Measurements from ENCODE around the gene NNAT. TPM values are rescaled to one million over a fixed set of nuclear protein-coding genes. Genes with fewer than 3 reads are reported as not detected.

The NNAT gene
- total RNA-seq, 2 donors from 2014 or later = 0.19 to 0.93 TPM

GRCh38 chr20:37506152-37506725 lies 14.8 kb upstream of the NNAT start:
- Mint-ChIP-seq H3K9me3 (no peaks in the 10 kb centered on the region), H3K36me3 (ENCODE audit: insufficient read depth in 2 of 2) (no peaks in the 10 kb centered on the region), H3K4me1 (ENCODE audit: low read depth) (no peaks in the 10 kb centered on the region), H3K27ac (no peak overlapping the region), H3K27me3 (ENCODE audit: low read depth) (no peaks in the 10 kb centered on the region), H3K4me3 (no peak overlapping the region)
- DNase-seq = no peak
- no peak for ATAC-seq (replicated peaks in 1 of 2)

- Mint-ChIP-seq H3K36me3 (ENCODE audit: insufficient read depth in 2 of 2) (no peaks in the 10 kb centered on the region), H3K4me1 (ENCODE audit: low read depth) (no peaks in the 10 kb centered on the region), H3K27me3 (ENCODE audit: low read depth) (no peaks in the 10 kb centered on the region), H3K27ac (no peak overlapping the region), H3K9me3 (no peaks in the 10 kb centered on the region), H3K4me3 (no peak overlapping the region)
- ATAC-seq (replicated peaks in 1 of 2) = no peak
- no peak for DNase-seq
Observed at GRCh38 chr20:37510226-37510625, 10.8 kb upstream of the NNAT start.

GRCh38 chr20:37511610-37512275 lies 9.3 kb upstream of the NNAT start:
- no peak overlapping the region for H3K4me3 Mint-ChIP-seq
- H3K36me3 Mint-ChIP-seq (ENCODE audit: insufficient read depth in 2 of 2) = no peaks in the 10 kb centered on the region
- peaks cover 7% of the 10 kb centered on the region for H3K4me1 Mint-ChIP-seq (ENCODE audit: low read depth)
- H3K9me3 Mint-ChIP-seq = no peaks in the 10 kb centered on the region
- DNase-seq (no peak), ATAC-seq (replicated peaks in 1 of 2) (no peak)
- H3K27ac Mint-ChIP-seq = no peak overlapping the region
- no peaks in the 10 kb centered on the region for H3K27me3 Mint-ChIP-seq (ENCODE audit: low read depth)

GRCh38 chr20:37513779-37514359 lies 7.2 kb upstream of the NNAT start:
- no peak for ATAC-seq (replicated peaks in 1 of 2)
- no peaks in the 10 kb centered on the region for H3K27me3 Mint-ChIP-seq (ENCODE audit: low read depth)

GRCh38 chr20:37515876-37516275 lies 5.2 kb upstream of the NNAT start:
- peaks cover 15% of the 10 kb centered on the region for H3K4me1 Mint-ChIP-seq (ENCODE audit: low read depth)
- DNase-seq = no peak
- peaks cover 0 to 1% of the 10 kb centered on the region in 2 donors for H3K36me3 Mint-ChIP-seq (ENCODE audit: insufficient read depth in 2 of 2)
- H3K27me3 Mint-ChIP-seq (ENCODE audit: low read depth) = no peaks in the 10 kb centered on the region
- ATAC-seq (replicated peaks in 1 of 2) = no peak
- no peak overlapping the region for H3K27ac Mint-ChIP-seq
- H3K9me3 Mint-ChIP-seq = no peaks in the 10 kb centered on the region
- H3K4me3 Mint-ChIP-seq = no peak overlapping the region

More at GRCh38 chr20:37513779-37514359, 7.2 kb upstream of the NNAT start:
- no peak for DNase-seq
- no peak overlapping the region for H3K27ac Mint-ChIP-seq
- H3K36me3 Mint-ChIP-seq (ENCODE audit: insufficient read depth in 2 of 2) = peaks cover 0 to 1% of the 10 kb centered on the region in 2 donors
- H3K4me3 Mint-ChIP-seq = no peak overlapping the region
- H3K4me1 Mint-ChIP-seq (ENCODE audit: low read depth) = peaks cover 8% of the 10 kb centered on the region
- H3K9me3 Mint-ChIP-seq = no peaks in the 10 kb centered on the region

GRCh38 chr20:37516811-37517750 lies 4.0 kb upstream of the NNAT start:
- Mint-ChIP-seq H3K36me3 (ENCODE audit: insufficient read depth in 2 of 2) (peaks cover 0 to 4% of the 10 kb centered on the region in 2 donors), H3K27me3 (ENCODE audit: low read depth) (no peaks in the 10 kb centered on the region), H3K27ac (no peak overlapping the region), H3K4me3 (no peak overlapping the region), H3K9me3 (no peaks in the 10 kb centered on the region), H3K4me1 (ENCODE audit: low read depth) (peaks cover 21% of the 10 kb centered on the region)
- ATAC-seq (replicated peaks in 1 of 2) (no peak), DNase-seq (no peak)

GRCh38 chr20:37518059-37518458 lies 3.0 kb upstream of the NNAT start:
- H3K27ac Mint-ChIP-seq = no peak overlapping the region
- H3K9me3 Mint-ChIP-seq = no peaks in the 10 kb centered on the region
- no peaks in the 10 kb centered on the region for H3K27me3 Mint-ChIP-seq (ENCODE audit: low read depth)
- H3K4me1 Mint-ChIP-seq (ENCODE audit: low read depth) = peaks cover 21% of the 10 kb centered on the region
- no peak overlapping the region for H3K4me3 Mint-ChIP-seq
- H3K36me3 Mint-ChIP-seq (ENCODE audit: insufficient read depth in 2 of 2) = peaks cover 0 to 4% of the 10 kb centered on the region in 2 donors
- ATAC-seq (replicated peaks in 1 of 2) (no peak), DNase-seq (no peak)

- peaks cover 0 to 4% of the 10 kb centered on the region in 2 donors for H3K36me3 Mint-ChIP-seq (ENCODE audit: insufficient read depth in 2 of 2)
- H3K9me3 Mint-ChIP-seq = no peaks in the 10 kb centered on the region
- DNase-seq (no peak), ATAC-seq (replicated peaks in 1 of 2) (no peak)
- peaks cover 26% of the 10 kb centered on the region for H3K4me1 Mint-ChIP-seq (ENCODE audit: low read depth)
- no peaks in the 10 kb centered on the region for H3K27me3 Mint-ChIP-seq (ENCODE audit: low read depth)
- no peak overlapping the region for H3K4me3 Mint-ChIP-seq
- H3K27ac Mint-ChIP-seq = no peak overlapping the region
Observed at GRCh38 chr20:37518606-37519507, 2.2 kb upstream of the NNAT start.

- no peak for DNase-seq
- no peaks in the 10 kb centered on the region for H3K27me3 Mint-ChIP-seq (ENCODE audit: low read depth)
- H3K36me3 Mint-ChIP-seq (ENCODE audit: insufficient read depth in 2 of 2) = peaks cover 0 to 4% of the 10 kb centered on the region in 2 donors
- peak overlapping the region in 1 of 2 donors; percentile 79 for H3K4me3 Mint-ChIP-seq
- no peaks in the 10 kb centered on the region for H3K9me3 Mint-ChIP-seq
- H3K4me1 Mint-ChIP-seq (ENCODE audit: low read depth) = peaks cover 34% of the 10 kb centered on the region
- H3K27ac Mint-ChIP-seq = no peak overlapping the region
- ATAC-seq (replicated peaks in 1 of 2) = no peak
Observed at GRCh38 chr20:37519508-37520418, 1.3 kb upstream of the NNAT start.

GRCh38 chr20:37520419-37520955 lies 563 bp upstream of the NNAT start:
- ATAC-seq (replicated peaks in 1 of 2) = peak in 1 of 2 donors; percentile 27

GRCh38 chr20:37522260-37523011 lies 1.4 kb downstream of the NNAT start:
- Mint-ChIP-seq H3K4me1 (ENCODE audit: low read depth) (peaks cover 47% of the 10 kb centered on the region), H3K9me3 (no peaks in the 10 kb centered on the region), H3K4me3 (no peak overlapping the region), H3K27ac (no peak overlapping the region), H3K36me3 (ENCODE audit: insufficient read depth in 2 of 2) (peaks cover 0 to 4% of the 10 kb centered on the region in 2 donors), H3K27me3 (ENCODE audit: low read depth) (no peaks in the 10 kb centered on the region)
- no peak for ATAC-seq (replicated peaks in 1 of 2)
- no peak for DNase-seq

More at GRCh38 chr20:37520419-37520955, 563 bp upstream of the NNAT start:
- no peak for DNase-seq
- H3K4me3 Mint-ChIP-seq = peak overlapping the region; percentile 73 to 79
- peaks cover 0 to 4% of the 10 kb centered on the region in 2 donors for H3K36me3 Mint-ChIP-seq (ENCODE audit: insufficient read depth in 2 of 2)
- no peaks in the 10 kb centered on the region for H3K27me3 Mint-ChIP-seq (ENCODE audit: low read depth)
- H3K9me3 Mint-ChIP-seq = no peaks in the 10 kb centered on the region
- peaks cover 41% of the 10 kb centered on the region for H3K4me1 Mint-ChIP-seq (ENCODE audit: low read depth)
- H3K27ac Mint-ChIP-seq = no peak overlapping the region

All from activated T-cell treated with anti-CD3 and anti-CD28 coated beads, Interleukin-2, amount 50 U/mL, for 72 hours (primary cell).